SK-N-SH treated with all-trans-retinoic acid at 6 μM for 48 hours (cell line): Measurements from ENCODE around the gene ADD1.

Source experiments
- ATAC-seq: fragments of 200-7000 bp; cut with Tn5 transposase; 3 replicates; pipeline ENCODE4 v1.9.1; 2020; ENCODE audit warnings: mild to moderate bottlenecking, moderate library complexity
- BACH2 ChIP-seq: fragments of 250-450 bp; sonication (Bioruptor Pico); IDR thresholded peaks from 2 replicates; pipeline ENCODE4 v1.9.0; 2021; ENCODE audit warnings: mild to moderate bottlenecking, borderline replicate concordance
- CREB5 ChIP-seq: fragments of 250-450 bp; sonication (Bioruptor Pico); IDR thresholded peaks from 2 replicates; pipeline ENCODE4 v1.5.1; 2020; ENCODE audit warnings: low read depth, mild to moderate bottlenecking, moderate library complexity
- CSDC2 ChIP-seq: fragments of 250-450 bp; sonication (Bioruptor Pico); IDR thresholded peaks from 2 replicates; pipeline ENCODE4 v1.5.0; 2020; ENCODE audit warnings: mild to moderate bottlenecking, moderate library complexity
- CSRNP3 ChIP-seq: fragments of 250-450 bp; sonication (Bioruptor Pico); IDR thresholded peaks from 2 replicates; pipeline ENCODE4 v1.5.1; 2021; ENCODE audit warnings: mild to moderate bottlenecking, moderate library complexity
- GLIS3 ChIP-seq: fragments of 250-450 bp; sonication (Bioruptor Pico); IDR thresholded peaks from 2 replicates; pipeline ENCODE4 v1.5.0; 2020; ENCODE audit warnings: mild to moderate bottlenecking, moderate library complexity
- TCF4 ChIP-seq: fragments of 250-450 bp; sonication (Bioruptor Pico); IDR thresholded peaks from 2 replicates; pipeline ENCODE4 v1.8.0; 2021; ENCODE audit warnings: mild to moderate bottlenecking, moderate library complexity, borderline replicate concordance
- TOX ChIP-seq: fragments of 250-450 bp; sonication (Bioruptor Pico); IDR thresholded peaks from 2 replicates; pipeline ENCODE4 v1.8.0; 2021; ENCODE audit warnings: mild to moderate bottlenecking, moderate library complexity, borderline replicate concordance
- TSHZ2 ChIP-seq: fragments of 250-450 bp; sonication (Bioruptor Pico); IDR thresholded peaks from 2 replicates; pipeline ENCODE4 v1.5.0; 2020; ENCODE audit warnings: mild to moderate bottlenecking, moderate library complexity
- ZC3H10 ChIP-seq: fragments of 250-450 bp; sonication (Bioruptor Pico); IDR thresholded peaks from 2 replicates; pipeline ENCODE4 v1.5.1; 2021; ENCODE audit warnings: mild to moderate bottlenecking, moderate library complexity
- ZFP3 ChIP-seq: fragments of 250-450 bp; sonication (Bioruptor Pico); IDR thresholded peaks from 2 replicates; pipeline ENCODE4 v1.5.0; 2020; ENCODE audit warnings: mild to moderate bottlenecking, moderate library complexity
- ZNF565 ChIP-seq: fragments of 450-650 bp; formaldehyde crosslinking; conservative IDR thresholded peaks from 2 replicates; pipeline ENCODE4 v1.5.0; 2020; ENCODE audit warnings: low read depth, mild to moderate bottlenecking, moderate library complexity
- ZNF70 ChIP-seq: fragments of 450-650 bp; formaldehyde crosslinking; IDR thresholded peaks from 2 replicates; pipeline ENCODE4 v1.5.0; 2020; ENCODE audit warnings: mild to moderate bottlenecking, moderate library complexity
- ZNF8 ChIP-seq: fragments of 450-650 bp; formaldehyde crosslinking; IDR thresholded peaks from 2 replicates; pipeline ENCODE4 v1.5.0; 2020; ENCODE audit warnings: mild to moderate bottlenecking, moderate library complexity
- TF ChIP-seq, protein P1 (sequence below): fragments of 250-450 bp; sonication (Bioruptor Pico); IDR thresholded peaks from 2 replicates; pipeline ENCODE4 v1.8.0; 2021; ENCODE audit warnings: low read depth, mild to moderate bottlenecking, moderate library complexity, borderline replicate concordance
- TF ChIP-seq, protein P2 (sequence below): fragments of 250-450 bp; sonication (Bioruptor Pico); IDR thresholded peaks from 2 replicates; pipeline ENCODE4 v1.8.0; 2020; ENCODE audit warnings: mild to moderate bottlenecking, moderate library complexity, borderline replicate concordance

Gene ADD1

DNA sequence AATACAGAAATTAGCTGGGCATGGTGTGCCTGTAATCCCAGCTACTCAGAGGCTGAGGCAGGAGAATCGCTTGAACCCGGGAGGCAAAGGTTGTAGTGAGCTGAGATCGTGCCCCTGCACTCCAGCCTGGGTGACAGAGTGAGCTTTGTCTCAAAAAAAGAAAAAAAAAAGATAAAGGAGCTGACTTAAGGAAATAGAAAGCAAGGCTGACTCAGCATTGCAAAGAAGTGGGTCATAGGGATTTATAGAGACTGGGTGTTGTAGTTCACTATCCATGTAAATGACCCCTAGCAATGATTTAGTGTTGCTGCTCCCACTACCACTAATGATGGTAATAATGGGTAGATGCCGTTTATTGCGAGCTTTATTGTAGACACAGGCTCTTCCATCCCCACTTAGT is 47.6 kb downstream of the ADD1 start (continued):
- TF ChIP-seq TSHZ2 (CRISPR knock-in tag) (no peak), CSRNP3 (CRISPR knock-in tag) (no peak), GLIS3 (CRISPR knock-in tag) (no peak), TCF4 (no peak)
- TF ChIP-seq, protein P1, sequence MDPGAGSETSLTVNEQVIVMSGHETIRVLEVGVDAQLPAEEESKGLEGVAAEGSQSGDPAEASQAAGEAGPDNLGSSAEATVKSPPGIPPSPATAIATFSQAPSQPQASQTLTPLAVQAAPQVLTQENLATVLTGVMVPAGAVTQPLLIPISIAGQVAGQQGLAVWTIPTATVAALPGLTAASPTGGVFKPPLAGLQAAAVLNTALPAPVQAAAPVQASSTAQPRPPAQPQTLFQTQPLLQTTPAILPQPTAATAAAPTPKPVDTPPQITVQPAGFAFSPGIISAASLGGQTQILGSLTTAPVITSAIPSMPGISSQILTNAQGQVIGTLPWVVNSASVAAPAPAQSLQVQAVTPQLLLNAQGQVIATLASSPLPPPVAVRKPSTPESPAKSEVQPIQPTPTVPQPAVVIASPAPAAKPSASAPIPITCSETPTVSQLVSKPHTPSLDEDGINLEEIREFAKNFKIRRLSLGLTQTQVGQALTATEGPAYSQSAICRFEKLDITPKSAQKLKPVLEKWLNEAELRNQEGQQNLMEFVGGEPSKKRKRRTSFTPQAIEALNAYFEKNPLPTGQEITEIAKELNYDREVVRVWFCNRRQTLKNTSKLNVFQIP (CRISPR knock-in tag): no peak

DNA sequence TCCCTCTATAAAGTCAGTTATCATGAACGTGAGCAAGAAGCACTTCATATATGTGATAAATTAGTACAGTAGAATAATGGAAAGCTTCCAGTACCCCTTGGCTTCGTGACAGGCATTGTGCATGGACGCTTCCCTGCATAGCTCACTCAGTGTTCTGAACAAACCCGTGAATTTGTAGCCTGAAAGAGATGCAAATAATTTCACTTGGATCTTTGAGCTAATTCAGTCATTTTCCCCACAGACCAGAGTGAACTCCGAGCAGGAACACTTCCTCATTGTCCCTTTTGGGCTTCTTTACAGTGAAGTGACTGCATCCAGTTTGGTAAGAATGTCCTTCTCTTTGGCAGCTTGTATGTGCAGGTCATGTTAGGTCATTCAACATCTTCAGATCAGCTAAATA is 50.1 kb downstream of the ADD1 start:
- no peak for ATAC-seq
- no peak for TF ChIP-seq TOX (CRISPR knock-in tag)
- no peak for TF ChIP-seq TSHZ2 (CRISPR knock-in tag)

DNA sequence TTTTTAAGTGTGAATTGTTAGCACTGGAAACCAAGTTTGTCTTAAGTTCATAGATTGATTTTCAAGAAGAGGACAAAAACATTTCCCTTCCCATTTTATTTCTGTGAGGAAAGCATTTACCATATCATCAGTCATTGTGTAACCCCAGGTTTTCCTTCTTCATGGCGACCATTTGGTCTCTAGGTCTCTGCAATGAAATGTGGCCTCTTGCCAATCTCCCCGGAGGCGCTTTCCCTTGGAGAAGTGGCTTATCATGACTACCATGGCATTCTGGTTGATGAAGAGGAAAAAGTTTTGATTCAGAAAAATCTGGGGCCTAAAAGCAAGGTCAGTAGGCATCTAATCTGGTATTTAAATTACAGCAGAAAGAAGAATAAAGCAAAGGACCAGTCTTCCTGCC is 54.4 kb downstream of the ADD1 start:
- TF ChIP-seq ZNF565 (CRISPR knock-in tag): no peak
- no peak for TF ChIP-seq CREB5 (CRISPR knock-in tag)
- TF ChIP-seq BACH2 (CRISPR knock-in tag): no peak
- no peak for TF ChIP-seq GLIS3 (CRISPR knock-in tag)
- no peak for TF ChIP-seq ZNF70 (CRISPR knock-in tag)
- TF ChIP-seq ZC3H10: no peak
- TF ChIP-seq ZNF8: no peak
- no peak for TF ChIP-seq TOX (CRISPR knock-in tag)
- TF ChIP-seq, protein P2, sequence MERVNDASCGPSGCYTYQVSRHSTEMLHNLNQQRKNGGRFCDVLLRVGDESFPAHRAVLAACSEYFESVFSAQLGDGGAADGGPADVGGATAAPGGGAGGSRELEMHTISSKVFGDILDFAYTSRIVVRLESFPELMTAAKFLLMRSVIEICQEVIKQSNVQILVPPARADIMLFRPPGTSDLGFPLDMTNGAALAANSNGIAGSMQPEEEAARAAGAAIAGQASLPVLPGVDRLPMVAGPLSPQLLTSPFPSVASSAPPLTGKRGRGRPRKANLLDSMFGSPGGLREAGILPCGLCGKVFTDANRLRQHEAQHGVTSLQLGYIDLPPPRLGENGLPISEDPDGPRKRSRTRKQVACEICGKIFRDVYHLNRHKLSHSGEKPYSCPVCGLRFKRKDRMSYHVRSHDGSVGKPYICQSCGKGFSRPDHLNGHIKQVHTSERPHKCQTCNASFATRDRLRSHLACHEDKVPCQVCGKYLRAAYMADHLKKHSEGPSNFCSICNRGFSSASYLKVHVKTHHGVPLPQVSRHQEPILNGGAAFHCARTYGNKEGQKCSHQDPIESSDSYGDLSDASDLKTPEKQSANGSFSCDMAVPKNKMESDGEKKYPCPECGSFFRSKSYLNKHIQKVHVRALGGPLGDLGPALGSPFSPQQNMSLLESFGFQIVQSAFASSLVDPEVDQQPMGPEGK: no peak
- no peak for TF ChIP-seq CSDC2
- TF ChIP-seq TCF4: no peak
- TF ChIP-seq CSRNP3 (CRISPR knock-in tag): no peak
- no peak for TF ChIP-seq ZFP3
- TF ChIP-seq, all 23 proteins: peak for 0
- no peak for ATAC-seq
